ENCODE data around the gene BICDL2. TPM values are rescaled to one million over a fixed set of nuclear protein-coding genes. Genes with fewer than 3 reads are reported as not detected.

The BICDL2 gene
- polyA plus RNA-seq, 1 donor from 2014 or later: 0.37 TPM

DNA sequence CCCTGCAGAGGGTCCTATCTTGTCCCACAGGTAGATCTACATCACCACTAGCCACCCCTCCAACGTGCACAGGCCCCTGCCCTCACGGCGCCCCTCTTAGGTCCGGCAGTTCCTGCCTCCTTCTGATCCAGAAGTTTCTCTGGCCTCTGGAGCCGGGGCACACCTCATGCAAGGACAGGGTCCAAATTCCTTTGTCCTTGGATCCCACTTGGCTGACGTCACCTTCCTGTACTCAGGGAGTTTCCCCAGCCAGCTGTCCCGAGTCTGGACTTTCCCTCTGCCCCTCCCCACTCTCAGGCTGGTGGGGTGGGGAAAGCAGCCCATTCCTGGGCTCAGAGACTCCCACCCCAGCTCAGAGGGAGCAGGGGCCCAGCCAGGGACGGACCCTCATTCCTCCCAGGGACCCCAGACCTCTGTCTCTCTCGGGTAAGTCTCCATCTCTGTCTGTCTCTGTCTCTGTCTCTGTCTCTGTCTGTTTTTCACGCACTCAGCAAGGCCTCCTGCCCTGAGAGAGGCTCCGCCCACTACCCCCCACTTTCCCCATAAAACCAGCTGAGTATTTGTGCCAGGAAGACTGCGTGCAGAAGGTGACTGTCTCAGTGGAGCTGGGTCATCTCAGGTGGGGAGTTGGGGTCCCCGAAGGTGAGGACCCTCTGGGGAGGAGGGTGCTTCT, 28.5 kb upstream of the BICDL2 start, which contains the start of gene IL32 (continued):
- TF ChIP-seq, protein P1, sequence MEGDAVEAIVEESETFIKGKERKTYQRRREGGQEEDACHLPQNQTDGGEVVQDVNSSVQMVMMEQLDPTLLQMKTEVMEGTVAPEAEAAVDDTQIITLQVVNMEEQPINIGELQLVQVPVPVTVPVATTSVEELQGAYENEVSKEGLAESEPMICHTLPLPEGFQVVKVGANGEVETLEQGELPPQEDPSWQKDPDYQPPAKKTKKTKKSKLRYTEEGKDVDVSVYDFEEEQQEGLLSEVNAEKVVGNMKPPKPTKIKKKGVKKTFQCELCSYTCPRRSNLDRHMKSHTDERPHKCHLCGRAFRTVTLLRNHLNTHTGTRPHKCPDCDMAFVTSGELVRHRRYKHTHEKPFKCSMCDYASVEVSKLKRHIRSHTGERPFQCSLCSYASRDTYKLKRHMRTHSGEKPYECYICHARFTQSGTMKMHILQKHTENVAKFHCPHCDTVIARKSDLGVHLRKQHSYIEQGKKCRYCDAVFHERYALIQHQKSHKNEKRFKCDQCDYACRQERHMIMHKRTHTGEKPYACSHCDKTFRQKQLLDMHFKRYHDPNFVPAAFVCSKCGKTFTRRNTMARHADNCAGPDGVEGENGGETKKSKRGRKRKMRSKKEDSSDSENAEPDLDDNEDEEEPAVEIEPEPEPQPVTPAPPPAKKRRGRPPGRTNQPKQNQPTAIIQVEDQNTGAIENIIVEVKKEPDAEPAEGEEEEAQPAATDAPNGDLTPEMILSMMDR (IDR thresholded peaks at IDR 0.05; ENCODE audit: poor library complexity, severe bottlenecking): no peak

DNA sequence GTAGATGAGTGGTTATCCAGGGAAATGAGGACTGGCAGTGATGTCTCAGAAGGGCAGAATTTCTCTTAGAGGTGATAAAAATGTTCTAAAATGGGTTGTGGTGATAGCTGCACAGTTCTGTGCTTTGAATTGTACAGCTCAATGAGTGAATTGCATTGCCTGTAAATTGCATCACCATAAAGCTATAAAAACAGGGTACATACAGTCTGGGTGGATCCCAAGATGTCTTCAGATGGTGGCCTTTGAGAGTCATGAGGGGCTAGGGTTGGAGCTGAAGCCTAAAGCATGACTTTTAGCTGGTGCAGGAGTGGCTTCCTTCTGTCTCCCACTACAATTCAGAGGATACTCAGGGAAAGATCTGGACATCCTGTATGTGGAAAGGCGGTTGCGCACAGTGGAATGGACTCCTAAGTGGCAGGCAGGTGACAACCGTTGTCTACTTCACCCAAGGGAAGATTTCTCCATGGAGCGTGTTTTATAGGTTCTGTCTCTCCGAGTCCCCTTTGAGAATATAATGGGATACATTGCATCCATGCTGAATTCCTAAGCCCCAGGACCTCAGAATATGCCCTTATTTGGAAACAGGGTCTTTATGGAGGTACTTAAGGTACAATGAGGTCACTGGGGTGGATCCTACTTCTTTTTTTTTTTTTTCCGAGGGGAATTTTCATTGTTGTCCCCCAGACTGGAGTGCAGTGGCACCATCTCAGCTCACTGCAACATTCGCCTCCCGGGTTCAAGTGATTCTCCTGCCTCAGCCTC, 27.1 kb upstream of the BICDL2 start:
- Histone ChIP-seq H3K9me3 (ENCODE audit: low read length) (no peaks in the 10 kb centered on the region), H2AFZ (ENCODE audit: low read depth, low read length) (no peak overlapping the region), H3F3A (ENCODE audit: insufficient read depth, low read length, poor library complexity, severe bottlenecking) (no peaks in the 10 kb centered on the region), H3K36me3 (ENCODE audit: insufficient read depth, low read length) (no peaks in the 10 kb centered on the region), H3K4me2 (ENCODE audit: low read length) (no peak overlapping the region), H3K79me2 (replicated peaks; ENCODE audit: insufficient read depth, low read length) (no peaks in the 10 kb centered on the region), H3K27me3 (ENCODE audit: insufficient read depth, low read depth, low read length) (no peaks in the 10 kb centered on the region), H3K9me2 (ENCODE audit: insufficient read depth, low read length) (no peaks in the 10 kb centered on the region), H4K20me1 (ENCODE audit: insufficient read depth) (no peaks in the 10 kb centered on the region), H3K27ac (ENCODE audit: low read length) (no peak overlapping the region), H3K4me3 (ENCODE audit: low read length) (no peak overlapping the region), H3K9ac (ENCODE audit: low read length) (no peak overlapping the region)
- TF ChIP-seq TAF1 (IDR thresholded peaks at IDR 0.05; ENCODE audit: low read depth) (no peak), EP300 (conservative IDR thresholded peaks at IDR 0.05; ENCODE audit: poor library complexity, severe bottlenecking) (no peak), REST (IDR thresholded peaks at IDR 0.05; ENCODE audit: borderline replicate concordance) (no peak), SMC3 (conservative IDR thresholded peaks at IDR 0.05; ENCODE audit: poor library complexity) (no peak), POLR2AphosphoS5 (IDR thresholded peaks at IDR 0.05) (no peak), MXI1 (conservative IDR thresholded peaks at IDR 0.05; ENCODE audit: poor library complexity, severe bottlenecking) (no peak)
- TF ChIP-seq, protein P1 (IDR thresholded peaks at IDR 0.05; ENCODE audit: poor library complexity, severe bottlenecking): no peak
